Central memory CD8-positive, alpha-beta T cell (primary cell): ENCODE measurements around the gene ZCCHC7.
"Not testable (repeated sequence)": the region's sequence is repeated elsewhere in the genome, so short reads cannot be mapped to it uniquely, and the experiment has no call there.

Source experiments
- ATAC-seq: fragments of 150-1000 bp; cut with Tn5 transposase; replicated peaks from 2 replicates; pipeline ENCODE4 v1.10.0; 2022; ENCODE audit warnings: mild to moderate bottlenecking, moderate FRiP score, moderate number of reproducible peaks; ENCODE audit not compliant: poor library complexity, severe bottlenecking; ENCODE audit errors: extremely low read depth
- DNase-seq, 2 donors: peaks; one replicate each; pipeline ENCODE4 v3.0.0; 2021; ENCODE audit warnings: low spot score in 2 of 2
- H3K27ac Mint-ChIP-seq: one replicate; pipeline ENCODE4 v1.8.0; 2022; ENCODE audit warnings: low read depth, mild to moderate bottlenecking, moderate library complexity, mixed read lengths
- H3K27me3 Mint-ChIP-seq: one replicate; pipeline ENCODE4 v1.8.0; 2022; ENCODE audit warnings: mixed read lengths
- H3K36me3 Mint-ChIP-seq: one replicate; pipeline ENCODE4 v1.8.0; 2022; ENCODE audit warnings: mild to moderate bottlenecking, moderate library complexity, mixed read lengths; ENCODE audit not compliant: insufficient read depth
- H3K4me1 Mint-ChIP-seq: one replicate; pipeline ENCODE4 v1.8.0; 2022; ENCODE audit warnings: mixed read lengths
- H3K4me3 Mint-ChIP-seq: one replicate; pipeline ENCODE4 v1.8.0; 2022; ENCODE audit warnings: mild to moderate bottlenecking, moderate library complexity, mixed read lengths
- H3K9me3 Mint-ChIP-seq: one replicate; pipeline ENCODE4 v1.8.0; 2022; ENCODE audit warnings: mixed read lengths

The ZCCHC7 gene

DNA sequence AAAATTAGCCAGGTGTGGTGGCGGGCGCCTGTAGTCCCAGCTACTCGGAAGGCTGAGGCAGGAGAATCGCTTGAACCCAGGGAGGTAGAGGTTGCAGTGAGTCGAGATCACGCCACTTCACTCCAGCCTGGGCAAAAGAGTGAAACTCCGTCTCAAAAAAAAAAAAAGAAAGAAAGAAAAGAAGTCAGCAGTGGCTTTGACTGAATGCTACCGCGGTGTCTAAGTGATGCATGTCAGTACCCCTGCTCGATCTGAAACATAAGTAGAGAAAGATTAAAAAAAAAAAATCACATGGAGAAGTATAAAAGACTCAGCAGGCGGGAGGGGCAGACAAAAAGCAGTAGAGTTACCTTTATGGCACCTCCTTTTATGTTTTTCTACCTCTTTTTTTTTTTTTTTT lies 182.9 kb downstream of the ZCCHC7 start:
- not testable (repeated sequence) for ATAC-seq, H3K27ac Mint-ChIP-seq, H3K36me3 Mint-ChIP-seq, H3K27me3 Mint-ChIP-seq, DNase-seq, H3K9me3 Mint-ChIP-seq
- Mint-ChIP-seq H3K4me3 (peak overlapping the region; percentile 25), H3K4me1 (peaks cover 71% of the 10 kb centered on the region)

DNA sequence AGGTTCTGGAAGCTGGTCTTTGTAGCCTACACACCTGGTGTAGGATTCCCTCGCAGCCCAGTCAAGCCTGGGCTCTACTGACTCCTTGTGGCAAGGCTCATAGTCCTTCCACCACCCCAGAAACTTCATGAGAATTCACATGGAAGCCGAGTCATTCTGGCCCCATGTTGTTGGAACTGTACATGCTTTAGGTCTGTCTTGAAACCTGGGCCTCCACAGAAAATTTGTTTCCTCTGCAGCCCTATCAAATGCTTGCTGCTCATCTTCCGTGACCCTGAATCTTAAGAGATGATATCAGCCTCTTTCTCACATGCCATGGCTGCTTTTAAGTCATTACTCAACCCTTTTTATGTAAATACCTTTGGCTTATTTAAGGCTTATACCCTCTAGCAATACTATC lies 188.8 kb downstream of the ZCCHC7 start:
- no peak for DNase-seq
- Mint-ChIP-seq H3K9me3 (no peaks in the 10 kb centered on the region), H3K27me3 (no peaks in the 10 kb centered on the region), H3K27ac (no peak overlapping the region), H3K36me3 (peaks cover 8% of the 10 kb centered on the region), H3K4me3 (no peak overlapping the region), H3K4me1 (peaks cover 15% of the 10 kb centered on the region)
- no peak for ATAC-seq

DNA sequence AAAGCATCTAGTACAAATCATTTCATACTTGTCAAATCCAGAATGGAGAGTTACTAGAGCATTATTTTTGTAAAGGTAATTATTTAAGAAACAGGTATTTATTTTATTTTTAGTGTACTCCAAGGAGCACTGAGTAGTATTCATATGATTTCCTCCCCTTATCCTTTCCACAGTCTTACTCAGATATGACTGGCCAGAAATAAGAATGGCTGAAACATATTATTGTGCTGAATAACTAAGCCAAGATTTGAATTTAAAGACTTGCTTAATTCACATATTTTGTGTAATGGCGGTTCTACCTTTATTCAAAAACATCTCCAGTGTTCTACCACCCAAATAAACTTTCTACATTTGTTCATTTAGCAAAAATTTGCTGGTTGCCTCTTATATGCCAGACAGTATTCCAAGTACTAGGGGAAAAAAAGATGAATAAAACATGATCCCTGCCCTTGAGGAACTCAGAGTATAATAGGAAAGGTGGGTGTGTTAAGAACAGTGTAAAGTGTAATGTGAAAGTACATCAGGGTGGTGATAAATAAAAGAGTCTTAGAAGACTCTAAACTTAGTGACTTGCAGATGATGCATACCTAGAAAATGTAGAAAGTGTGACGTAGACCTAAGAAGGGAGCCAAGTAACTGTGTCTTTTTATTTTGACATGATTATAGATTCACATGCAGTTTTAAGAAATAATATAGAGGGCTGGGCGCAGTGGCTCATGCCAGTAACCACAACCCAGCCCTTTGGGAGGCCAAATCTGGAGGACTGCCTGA lies 191.7 kb downstream of the ZCCHC7 start:
- DNase-seq (no peak), ATAC-seq (no peak)
- no peaks in the 10 kb centered on the region for H3K27me3 Mint-ChIP-seq
- no peak overlapping the region for H3K27ac Mint-ChIP-seq
- no peak overlapping the region for H3K4me3 Mint-ChIP-seq
- no peaks in the 10 kb centered on the region for H3K4me1 Mint-ChIP-seq
- H3K36me3 Mint-ChIP-seq, result peaks cover 5% of the 10 kb centered on the region
- no peaks in the 10 kb centered on the region for H3K9me3 Mint-ChIP-seq

DNA sequence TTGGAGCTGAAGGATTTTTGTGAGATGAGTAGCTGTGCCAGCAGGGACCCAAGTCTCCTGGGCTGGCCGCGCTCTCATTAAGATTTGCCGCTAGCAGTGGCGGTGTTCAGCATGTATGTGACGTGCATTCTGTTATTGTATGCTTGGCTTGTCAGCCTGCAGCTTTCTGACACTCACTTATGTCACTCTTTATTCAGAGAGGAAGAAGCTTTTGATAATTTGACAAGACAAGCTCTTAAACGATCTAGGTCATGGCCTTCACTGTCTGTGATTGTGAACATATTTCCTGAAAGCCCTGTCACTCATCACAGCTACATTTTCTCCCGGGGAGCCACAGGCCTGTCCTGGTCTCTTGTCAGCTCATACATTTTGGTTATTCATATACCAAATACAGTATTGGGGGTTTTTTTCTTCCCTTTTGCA lies 203.9 kb downstream of the ZCCHC7 start:
- ATAC-seq (no peak), DNase-seq (no peak)
- Mint-ChIP-seq H3K27me3 (no peaks in the 10 kb centered on the region), H3K9me3 (no peaks in the 10 kb centered on the region), H3K36me3 (peaks cover 3% of the 10 kb centered on the region), H3K4me1 (peaks cover 6% of the 10 kb centered on the region), H3K27ac (no peak overlapping the region), H3K4me3 (no peak overlapping the region)

DNA sequence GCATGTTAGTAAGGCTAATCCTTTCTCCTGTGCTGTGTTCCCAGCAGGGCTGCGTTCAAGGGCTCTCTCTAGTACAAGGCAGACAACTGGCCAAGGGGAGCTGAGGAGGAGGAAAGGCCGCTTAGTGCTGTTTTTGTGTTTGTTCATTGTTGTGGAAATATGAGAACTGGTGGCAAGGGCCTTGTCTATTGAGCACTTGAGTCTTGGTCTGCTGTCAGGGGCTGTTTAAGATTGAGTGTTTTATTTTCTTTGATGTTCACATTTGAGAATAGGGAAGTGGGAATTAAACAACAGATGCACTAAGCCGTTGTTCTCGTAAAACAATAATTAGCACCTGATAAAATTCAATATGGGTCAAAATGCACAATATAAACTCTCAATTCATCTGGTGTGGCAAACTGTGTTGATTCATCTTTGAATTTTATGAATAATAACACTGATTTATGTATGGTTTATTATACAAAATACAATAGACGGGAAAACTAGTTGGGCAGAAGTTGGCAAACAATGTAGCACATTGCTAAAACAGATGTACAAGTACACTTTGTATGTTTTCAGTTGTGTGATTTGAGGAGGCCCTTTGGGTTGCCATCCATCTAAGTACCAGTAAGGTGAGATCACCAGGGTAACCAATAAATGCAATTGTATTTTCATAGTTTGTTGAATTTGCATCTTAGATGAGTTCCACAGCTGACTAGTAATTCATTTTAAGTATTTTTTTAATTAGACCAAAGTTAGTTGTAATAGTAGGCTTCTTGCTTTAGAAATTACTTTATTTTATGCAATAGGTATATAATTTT lies 204.5 kb downstream of the ZCCHC7 start:
- H3K4me3 Mint-ChIP-seq, result no peak overlapping the region
- H3K27me3 Mint-ChIP-seq, result no peaks in the 10 kb centered on the region
- DNase-seq, result no peak
- no peak overlapping the region for H3K27ac Mint-ChIP-seq
- H3K36me3 Mint-ChIP-seq, result no peaks in the 10 kb centered on the region
- no peaks in the 10 kb centered on the region for H3K9me3 Mint-ChIP-seq
- H3K4me1 Mint-ChIP-seq, result peaks cover 6% of the 10 kb centered on the region
- ATAC-seq, result no peak

DNA sequence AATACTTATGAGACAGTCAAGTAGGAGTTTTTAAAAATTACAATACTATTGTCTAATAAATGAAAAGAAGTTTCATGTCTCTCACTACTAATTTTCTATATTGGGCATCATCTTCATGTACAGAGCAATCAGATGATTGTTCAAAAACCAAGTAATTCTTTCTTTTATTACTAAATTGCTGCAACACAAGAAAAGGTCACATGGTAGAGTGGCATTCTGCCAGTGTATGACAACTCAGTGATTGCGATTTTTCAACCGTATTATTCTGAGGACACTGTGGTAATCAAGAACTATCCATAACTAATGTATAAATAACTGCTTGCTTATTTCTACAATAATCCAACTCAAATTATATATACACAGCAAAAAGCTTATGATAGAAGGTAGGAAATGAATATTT lies 205.4 kb downstream of the ZCCHC7 start:
- Mint-ChIP-seq H3K4me3 (no peak overlapping the region), H3K9me3 (no peaks in the 10 kb centered on the region), H3K27me3 (no peaks in the 10 kb centered on the region), H3K4me1 (no peaks in the 10 kb centered on the region), H3K27ac (no peak overlapping the region), H3K36me3 (no peaks in the 10 kb centered on the region)
- DNase-seq, result no peak
- ATAC-seq, result no peak

DNA sequence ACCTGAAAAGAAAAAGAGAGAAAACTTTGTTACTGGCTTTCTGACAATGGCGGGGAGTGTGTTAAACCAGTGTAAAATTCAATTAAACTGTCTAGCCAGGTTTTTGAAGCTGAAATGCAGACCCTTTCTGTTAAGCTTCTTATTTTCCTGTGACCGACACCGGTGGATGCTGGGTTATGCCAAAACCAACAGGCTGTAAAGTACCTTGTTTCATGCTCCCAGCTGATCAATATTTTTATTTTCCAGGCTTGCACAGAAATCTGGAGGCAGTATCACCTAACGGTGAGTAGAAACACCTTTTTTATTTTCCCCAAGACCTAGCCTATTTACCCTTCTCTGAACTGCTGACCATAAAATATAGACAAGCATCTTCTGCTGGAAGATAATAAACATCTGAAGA lies 207.2 kb downstream of the ZCCHC7 start:
- no peak for DNase-seq
- no peak for ATAC-seq
- Mint-ChIP-seq H3K36me3 (no peaks in the 10 kb centered on the region), H3K27ac (peak overlapping the region; percentile 49), H3K27me3 (no peaks in the 10 kb centered on the region), H3K9me3 (no peaks in the 10 kb centered on the region), H3K4me1 (no peaks in the 10 kb centered on the region), H3K4me3 (no peak overlapping the region)

DNA sequence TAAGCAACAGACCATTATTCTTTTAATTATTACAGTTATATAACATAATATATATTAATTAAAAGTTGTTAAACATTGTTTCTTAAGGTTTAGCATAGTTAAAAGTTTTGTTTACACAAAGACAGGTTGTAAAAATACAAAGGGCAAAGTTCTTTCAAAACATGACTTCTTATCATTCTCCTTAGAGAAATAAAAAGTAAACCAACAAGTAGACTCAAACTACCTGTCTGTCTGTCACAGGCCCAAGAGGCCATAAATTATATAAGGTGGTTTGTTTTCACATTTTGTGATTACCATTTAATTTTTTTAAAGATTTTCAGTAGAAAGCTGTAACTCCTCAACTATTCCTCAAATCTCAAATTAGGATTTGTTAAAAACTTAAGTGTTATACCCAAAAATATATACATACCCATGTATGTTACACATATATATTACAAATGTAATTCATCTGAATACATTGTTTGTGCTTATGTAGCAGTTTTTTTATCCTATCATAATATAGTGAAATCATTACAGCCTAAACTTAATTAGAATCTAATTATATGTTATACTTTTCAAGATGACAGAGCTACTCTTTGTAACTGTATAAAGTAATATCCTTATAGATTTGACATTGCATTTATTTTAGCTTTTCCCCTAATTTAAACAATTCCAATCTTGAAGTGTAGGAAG lies 208.3 kb downstream of the ZCCHC7 start:
- DNase-seq (no peak), ATAC-seq (no peak)
- Mint-ChIP-seq H3K36me3 (no peaks in the 10 kb centered on the region), H3K4me3 (no peak overlapping the region), H3K9me3 (no peaks in the 10 kb centered on the region), H3K27ac (no peak overlapping the region), H3K4me1 (no peaks in the 10 kb centered on the region), H3K27me3 (no peaks in the 10 kb centered on the region)

DNA sequence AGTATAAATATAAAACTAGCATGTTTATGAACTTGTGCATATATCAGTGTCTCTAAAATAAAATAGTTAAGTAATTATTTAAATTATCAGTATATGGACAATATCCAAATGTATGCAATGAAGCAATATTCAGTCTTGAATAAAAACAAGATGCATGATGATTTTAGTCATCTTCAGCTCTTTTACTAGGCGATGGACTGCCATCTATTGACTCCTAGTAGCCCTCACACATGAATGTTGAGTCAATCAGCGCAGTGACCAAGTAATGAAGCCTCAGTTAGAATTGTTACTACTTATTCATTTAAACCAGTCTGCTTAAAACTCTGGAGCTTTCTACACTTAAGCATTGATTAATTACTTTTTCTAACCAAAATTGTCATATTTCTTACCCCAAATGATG lies 209.2 kb downstream of the ZCCHC7 start:
- Mint-ChIP-seq H3K4me3 (no peak overlapping the region), H3K27me3 (no peaks in the 10 kb centered on the region), H3K4me1 (no peaks in the 10 kb centered on the region), H3K9me3 (no peaks in the 10 kb centered on the region), H3K36me3 (no peaks in the 10 kb centered on the region), H3K27ac (no peak overlapping the region)
- DNase-seq, result no peak
- no peak for ATAC-seq

DNA sequence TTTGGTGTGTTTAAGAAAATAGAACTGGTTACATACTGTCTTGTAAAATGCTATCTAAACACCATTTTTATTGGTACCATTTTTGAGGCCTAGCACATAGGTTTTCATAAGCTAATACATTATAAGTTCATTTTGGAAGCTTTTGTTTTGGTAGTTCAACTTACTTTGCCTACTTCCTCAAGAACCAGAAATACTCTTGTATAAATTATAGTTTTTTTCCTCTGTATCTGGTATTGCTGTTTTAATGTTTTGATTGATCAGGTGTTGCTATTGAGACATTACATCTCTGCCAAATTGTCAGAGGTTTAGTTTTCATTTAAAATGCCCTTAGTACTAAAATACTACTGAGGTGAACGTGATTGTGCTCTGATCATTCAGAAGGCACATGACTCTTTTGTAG lies 211.5 kb downstream of the ZCCHC7 start:
- no peak for DNase-seq
- Mint-ChIP-seq H3K36me3 (no peaks in the 10 kb centered on the region), H3K4me3 (no peak overlapping the region), H3K27ac (no peak overlapping the region), H3K4me1 (no peaks in the 10 kb centered on the region), H3K27me3 (no peaks in the 10 kb centered on the region), H3K9me3 (no peaks in the 10 kb centered on the region)
- ATAC-seq, result no peak

DNA sequence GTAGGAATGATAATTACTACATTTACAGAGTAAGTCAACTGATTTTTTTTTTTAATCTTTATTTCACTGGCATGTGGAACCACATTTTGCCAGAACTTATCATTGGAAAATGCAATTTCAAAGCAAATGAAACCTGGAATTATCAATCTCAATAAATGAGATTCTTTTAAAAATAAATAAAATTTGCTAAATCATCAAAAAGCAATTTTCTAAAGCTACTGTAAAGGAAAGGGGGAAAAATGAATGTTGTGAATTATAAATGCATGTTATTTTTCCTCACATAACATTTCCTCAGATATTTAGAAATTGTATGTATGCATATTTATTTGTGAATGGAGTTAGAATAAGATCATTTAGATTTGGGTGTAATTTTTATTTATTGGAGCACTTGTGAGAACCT lies 212.2 kb downstream of the ZCCHC7 start:
- DNase-seq (no peak), ATAC-seq (no peak)
- Mint-ChIP-seq H3K36me3 (no peaks in the 10 kb centered on the region), H3K27me3 (no peaks in the 10 kb centered on the region), H3K4me1 (no peaks in the 10 kb centered on the region), H3K9me3 (no peaks in the 10 kb centered on the region), H3K27ac (no peak overlapping the region), H3K4me3 (no peak overlapping the region)

DNA sequence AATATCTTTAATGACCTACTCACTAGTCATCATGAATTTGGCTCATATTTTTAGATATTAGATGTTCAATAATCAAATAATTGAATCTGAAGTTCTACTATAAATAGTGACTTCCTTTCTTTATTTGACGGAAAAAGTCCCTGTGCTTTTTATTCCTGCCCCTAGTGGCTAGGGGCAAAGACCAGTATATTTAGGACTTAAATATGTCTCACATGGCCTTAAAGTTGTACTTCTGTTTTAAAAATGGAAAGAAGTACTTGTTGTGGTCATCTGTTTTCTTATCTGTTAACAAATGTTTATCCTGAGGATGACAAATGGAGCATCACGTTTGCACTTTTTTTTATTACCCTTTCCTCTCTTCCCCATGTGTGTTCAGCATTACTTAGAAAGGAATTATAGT lies 212.9 kb downstream of the ZCCHC7 start:
- Mint-ChIP-seq H3K27me3 (no peaks in the 10 kb centered on the region), H3K9me3 (no peaks in the 10 kb centered on the region), H3K27ac (no peak overlapping the region), H3K36me3 (no peaks in the 10 kb centered on the region), H3K4me3 (no peak overlapping the region), H3K4me1 (peaks cover 3% of the 10 kb centered on the region)
- ATAC-seq (no peak), DNase-seq (no peak)

DNA sequence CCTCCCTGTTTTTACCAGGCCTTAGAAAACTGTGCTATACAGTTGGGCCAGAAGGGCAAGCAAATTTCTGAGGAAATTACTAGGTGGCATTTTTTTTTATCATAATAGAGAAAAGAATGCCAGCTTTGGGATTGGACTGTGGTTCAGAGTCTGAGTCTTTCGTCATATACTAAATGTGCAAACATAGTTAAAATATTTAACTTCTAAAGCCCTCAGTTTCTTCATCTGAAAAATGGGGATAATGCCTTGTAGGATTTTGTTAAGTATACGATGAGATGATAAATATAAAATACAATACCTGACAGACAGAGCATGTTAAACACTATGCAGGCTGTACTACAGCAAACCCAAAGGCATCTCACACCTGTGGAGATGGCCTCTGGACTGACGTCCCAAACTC lies 214.9 kb downstream of the ZCCHC7 start:
- Mint-ChIP-seq H3K27me3 (no peaks in the 10 kb centered on the region), H3K4me3 (no peak overlapping the region), H3K4me1 (peaks cover 6% of the 10 kb centered on the region), H3K9me3 (no peaks in the 10 kb centered on the region), H3K27ac (no peak overlapping the region), H3K36me3 (no peaks in the 10 kb centered on the region)
- DNase-seq (no peak), ATAC-seq (no peak)
